Activated CD4-positive, alpha-beta memory T cell treated with anti-CD3 and anti-CD28 coated beads for 36 hours (primary cell): Measurements from ENCODE around the gene OOSP3. TPM values are rescaled to one million over a fixed set of nuclear protein-coding genes. Genes with fewer than 3 reads are reported as not detected.
"Not testable (repeated sequence)": the region's sequence is repeated elsewhere in the genome, so short reads cannot be mapped to it uniquely, and the experiment has no call there.

ENCODE experiments used
- CTCF ChIA-PET: fragments of 350-600 bp; sonication (Branson Sonifier 250); formaldehyde crosslinking; loops from one replicate; lab custom pipeline; 2021; ENCODE audit warnings: antibody characterized with exemption, inconsistent platforms; lab: Charles Lee
- POLR2A ChIA-PET: fragments of 350-600 bp; sonication (Branson Sonifier 250); formaldehyde crosslinking; loops from one replicate; lab custom pipeline; 2021; ENCODE audit warnings: antibody characterized with exemption; lab: Charles Lee
- DNase-seq: peaks from one replicate; pipeline ENCODE4 v3.0.0-alpha.2; 2020
- H3K27ac Mint-ChIP-seq: one replicate; pipeline ENCODE4 v1.8.0; 2021; ENCODE audit warnings: mixed read lengths
- H3K27me3 Mint-ChIP-seq: one replicate; pipeline ENCODE4 v1.8.0; 2021; ENCODE audit warnings: mixed read lengths
- H3K36me3 Mint-ChIP-seq: one replicate; pipeline ENCODE4 v1.8.0; 2021; ENCODE audit warnings: mixed read lengths
- H3K4me1 Mint-ChIP-seq: one replicate; pipeline ENCODE4 v1.8.0; 2021; ENCODE audit warnings: low read depth, mixed read lengths
- H3K4me3 Mint-ChIP-seq: one replicate; pipeline ENCODE4 v1.8.0; 2021; ENCODE audit warnings: mild to moderate bottlenecking, mixed read lengths
- H3K9me3 Mint-ChIP-seq: one replicate; pipeline ENCODE4 v1.8.0; 2021; ENCODE audit warnings: mixed read lengths
- intact Hi-C: fragments of 100-400 bp; cut with micrococcal nuclease; formaldehyde crosslinking; loops from one replicate; pipeline ENCODE4 v1.15.1; 2023
- total RNA-seq, 2 experiments: library from RNA; stranded (reverse); gene quantifications; one replicate each; pipeline ENCODE4 v1.2.3, GENCODE V29; 2021

The OOSP3 gene
- total RNA-seq, 2 experiments from 2014 or later, result not detected

GRCh38 chr11:59879567-59879966 lies 985 bp downstream of the OOSP3 start:
- Mint-ChIP-seq H3K4me3 (no peak overlapping the region), H3K27me3 (peaks cover 6% of the 10 kb centered on the region), H3K27ac (no peak overlapping the region), H3K9me3 (no peaks in the 10 kb centered on the region), H3K4me1 (no peaks in the 10 kb centered on the region), H3K36me3 (no peaks in the 10 kb centered on the region)
- intact Hi-C loops, result no loop called here
- ChIA-PET POLR2A (no interaction called here), CTCF (no interaction called here)
- DNase-seq, result no peak

- Mint-ChIP-seq H3K4me1 (no peaks in the 10 kb centered on the region), H3K36me3 (no peaks in the 10 kb centered on the region), H3K4me3 (no peak overlapping the region), H3K9me3 (peaks cover 18% of the 10 kb centered on the region), H3K27ac (no peak overlapping the region), H3K27me3 (no peaks in the 10 kb centered on the region)
- POLR2A ChIA-PET, result no interaction called here
- intact Hi-C loops, result no loop called here
- CTCF ChIA-PET, result interaction anchor here (0.8 kb wide), 1 partner anchor 27 kb away, joined by 3 read pairs; no protein-coding TSS in a partner anchor
- DNase-seq, result no peak
These were observed 5.0 kb downstream of the OOSP3 start for GRCh38 chr11:59883597-59883996.

GRCh38 chr11:59887156-59887555 lies 8.6 kb downstream of the OOSP3 start:
- DNase-seq, POLR2A ChIA-PET, H3K27ac Mint-ChIP-seq, H3K27me3 Mint-ChIP-seq, H3K4me3 Mint-ChIP-seq, intact Hi-C loops, H3K4me1 Mint-ChIP-seq: not testable (repeated sequence)
- H3K9me3 Mint-ChIP-seq, result peaks cover 43% of the 10 kb centered on the region
- H3K36me3 Mint-ChIP-seq, result peaks cover 16% of the 10 kb centered on the region
- CTCF ChIA-PET, result interaction anchor here (0.7 kb wide), 1 partner anchor 37 kb away, joined by 3 read pairs; no protein-coding TSS in a partner anchor

- POLR2A ChIA-PET, result no interaction called here
These were observed 13.2 kb downstream of the OOSP3 start for GRCh38 chr11:59891781-59892181.

GRCh38 chr11:59894616-59895015 lies 16.0 kb downstream of the OOSP3 start:
- Mint-ChIP-seq H3K36me3 (peaks cover 7% of the 10 kb centered on the region), H3K4me1 (no peaks in the 10 kb centered on the region), H3K27ac (no peak overlapping the region), H3K4me3 (no peak overlapping the region), H3K9me3 (peaks cover 19% of the 10 kb centered on the region), H3K27me3 (peaks cover 9% of the 10 kb centered on the region)
- ChIA-PET POLR2A (no interaction called here), CTCF (no interaction called here)
- intact Hi-C loops, result no loop called here
- DNase-seq, result no peak

More at GRCh38 chr11:59891781-59892181, 13.2 kb downstream of the OOSP3 start:
- Mint-ChIP-seq H3K36me3 (peaks cover 16% of the 10 kb centered on the region), H3K27ac (no peak overlapping the region), H3K4me1 (no peaks in the 10 kb centered on the region), H3K27me3 (peaks cover 11% of the 10 kb centered on the region), H3K4me3 (no peak overlapping the region), H3K9me3 (peaks cover 39% of the 10 kb centered on the region)
- CTCF ChIA-PET, result no interaction called here
- DNase-seq, result no peak
- intact Hi-C loops, result no loop called here

- CTCF ChIA-PET, result no interaction called here
- Mint-ChIP-seq H3K27ac (no peak overlapping the region), H3K4me3 (no peak overlapping the region), H3K36me3 (no peaks in the 10 kb centered on the region), H3K9me3 (peaks cover 3% of the 10 kb centered on the region), H3K4me1 (no peaks in the 10 kb centered on the region), H3K27me3 (peaks cover 9% of the 10 kb centered on the region)
- intact Hi-C loops, result no loop called here
- DNase-seq, result no peak
- POLR2A ChIA-PET, result no interaction called here
These were observed 19.5 kb downstream of the OOSP3 start for GRCh38 chr11:59898046-59898445.

- CTCF ChIA-PET, result no interaction called here
- no peak for DNase-seq
- H3K4me1 Mint-ChIP-seq, result no peaks in the 10 kb centered on the region
- peaks cover 3% of the 10 kb centered on the region for H3K9me3 Mint-ChIP-seq
- intact Hi-C loops, result no loop called here
- POLR2A ChIA-PET, result no interaction called here
- H3K27me3 Mint-ChIP-seq, result peaks cover 9% of the 10 kb centered on the region
- H3K27ac Mint-ChIP-seq, result no peak overlapping the region
- no peaks in the 10 kb centered on the region for H3K36me3 Mint-ChIP-seq
- H3K4me3 Mint-ChIP-seq, result no peak overlapping the region
These were observed 20.1 kb downstream of the OOSP3 start for GRCh38 chr11:59898650-59899049.

- CTCF ChIA-PET, result no interaction called here
- intact Hi-C loops, result no loop called here
- Mint-ChIP-seq H3K4me3 (no peak overlapping the region), H3K4me1 (no peaks in the 10 kb centered on the region), H3K27ac (no peak overlapping the region), H3K27me3 (peaks cover 3% of the 10 kb centered on the region), H3K36me3 (no peaks in the 10 kb centered on the region), H3K9me3 (peaks cover 3% of the 10 kb centered on the region)
- no peak for DNase-seq
- POLR2A ChIA-PET, result no interaction called here
These were observed 20.9 kb downstream of the OOSP3 start for GRCh38 chr11:59899532-59899931.

- Mint-ChIP-seq H3K27me3 (no peaks in the 10 kb centered on the region), H3K4me1 (no peaks in the 10 kb centered on the region), H3K36me3 (no peaks in the 10 kb centered on the region), H3K9me3 (peaks cover 7% of the 10 kb centered on the region), H3K27ac (no peak overlapping the region), H3K4me3 (no peak overlapping the region)
- intact Hi-C loops, result no loop called here
- ChIA-PET POLR2A (no interaction called here), CTCF (no interaction called here)
- DNase-seq, result no peak
These were observed 22.0 kb downstream of the OOSP3 start for GRCh38 chr11:59900366-59901126.

- Mint-ChIP-seq H3K27me3 (no peaks in the 10 kb centered on the region), H3K9me3 (peaks cover 7% of the 10 kb centered on the region), H3K27ac (no peak overlapping the region), H3K4me1 (no peaks in the 10 kb centered on the region), H3K36me3 (no peaks in the 10 kb centered on the region), H3K4me3 (no peak overlapping the region)
- intact Hi-C loops, result no loop called here
- ChIA-PET POLR2A (no interaction called here), CTCF (interaction anchor here (0.7 kb wide), 1 partner anchor 90 kb away, joined by 5 read pairs; no protein-coding TSS in a partner anchor)
- no peak for DNase-seq
These were observed 22.7 kb downstream of the OOSP3 start for GRCh38 chr11:59901306-59901705.

- intact Hi-C loops, H3K4me1 Mint-ChIP-seq, H3K9me3 Mint-ChIP-seq, H3K27me3 Mint-ChIP-seq, CTCF ChIA-PET, POLR2A ChIA-PET, DNase-seq, H3K4me3 Mint-ChIP-seq, H3K36me3 Mint-ChIP-seq, H3K27ac Mint-ChIP-seq: not testable (repeated sequence)
These were observed 25.0 kb downstream of the OOSP3 start for GRCh38 chr11:59903569-59903968.

- ChIA-PET POLR2A (interaction anchor here (1.1 kb wide), 1 partner anchor 165 kb away, joined by 3 read pairs; no protein-coding TSS in a partner anchor), CTCF (interaction anchor here (0.6 to 1.9 kb wide), 13 partner anchors 11 to 164 kb away, joined by 3 to 27 read pairs (median 5); partner anchors contain the start of genes MRPL16 and STX3)
- H3K4me3 Mint-ChIP-seq, result no peak overlapping the region
- DNase-seq, result no peak
- peaks cover 41% of the 10 kb centered on the region for H3K9me3 Mint-ChIP-seq
- no peak overlapping the region for H3K27ac Mint-ChIP-seq
- no peaks in the 10 kb centered on the region for H3K4me1 Mint-ChIP-seq
- H3K27me3 Mint-ChIP-seq, result peaks cover 2% of the 10 kb centered on the region
- intact Hi-C loops, result loop anchor here (2.0 kb wide), 1 partner anchor 164 kb away; the partner anchor contains the start of gene STX3
- peaks cover 12% of the 10 kb centered on the region for H3K36me3 Mint-ChIP-seq
These were observed 39.9 kb downstream of the OOSP3 start for GRCh38 chr11:59918480-59918879.
